Body of pancreas (tissue), 4 donors: ENCODE data around the gene KDM1B.

Experiments used
- POLR2A ChIP-seq, 3 donors: fragments of 450-650 bp; IDR thresholded peaks; one replicate each; pipeline ENCODE4 v1.6.1; 2016; ENCODE audit warnings: antibody characterized with exemption in 3 of 3, mild to moderate bottlenecking in 2 of 3
- TF ChIP-seq, protein P1 (sequence below), 7 experiments: fragments of 450-650 bp in 4 of 7; fragments of 200-600 bp in 3 of 7; sonication (generic) in 3 of 7; IDR thresholded peaks; one replicate each; pipeline ENCODE4 v1.5.1; 2016 to 2019; ENCODE audit warnings: antibody characterized with exemption in 7 of 7

DNA sequence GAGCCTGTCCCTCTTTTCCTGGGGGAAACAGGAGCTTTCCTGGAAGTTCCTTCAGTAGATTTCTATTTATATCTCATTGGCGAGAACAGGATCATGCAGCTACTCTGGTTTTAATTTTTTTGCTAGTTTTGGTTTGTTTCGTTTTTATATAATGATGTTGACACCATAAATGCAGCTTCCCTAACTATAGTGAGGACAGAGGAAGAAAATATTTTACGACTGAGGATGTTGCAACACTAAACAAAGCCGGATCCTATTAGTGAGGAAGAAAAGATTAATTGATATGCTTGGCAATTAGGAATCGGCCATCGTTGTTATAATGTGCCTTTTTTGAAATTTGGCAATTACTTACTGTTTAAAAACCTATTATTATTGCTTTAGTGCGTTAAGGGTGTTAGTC lies 16.6 kb downstream of the KDM1B start:
- TF ChIP-seq, protein P1, sequence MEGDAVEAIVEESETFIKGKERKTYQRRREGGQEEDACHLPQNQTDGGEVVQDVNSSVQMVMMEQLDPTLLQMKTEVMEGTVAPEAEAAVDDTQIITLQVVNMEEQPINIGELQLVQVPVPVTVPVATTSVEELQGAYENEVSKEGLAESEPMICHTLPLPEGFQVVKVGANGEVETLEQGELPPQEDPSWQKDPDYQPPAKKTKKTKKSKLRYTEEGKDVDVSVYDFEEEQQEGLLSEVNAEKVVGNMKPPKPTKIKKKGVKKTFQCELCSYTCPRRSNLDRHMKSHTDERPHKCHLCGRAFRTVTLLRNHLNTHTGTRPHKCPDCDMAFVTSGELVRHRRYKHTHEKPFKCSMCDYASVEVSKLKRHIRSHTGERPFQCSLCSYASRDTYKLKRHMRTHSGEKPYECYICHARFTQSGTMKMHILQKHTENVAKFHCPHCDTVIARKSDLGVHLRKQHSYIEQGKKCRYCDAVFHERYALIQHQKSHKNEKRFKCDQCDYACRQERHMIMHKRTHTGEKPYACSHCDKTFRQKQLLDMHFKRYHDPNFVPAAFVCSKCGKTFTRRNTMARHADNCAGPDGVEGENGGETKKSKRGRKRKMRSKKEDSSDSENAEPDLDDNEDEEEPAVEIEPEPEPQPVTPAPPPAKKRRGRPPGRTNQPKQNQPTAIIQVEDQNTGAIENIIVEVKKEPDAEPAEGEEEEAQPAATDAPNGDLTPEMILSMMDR (IDR thresholded peaks at IDR 0.05), result no peak
- no peak for TF ChIP-seq POLR2A (IDR thresholded peaks at IDR 0.05)
